Neutrophil (primary cell): ENCODE data around the gene CBX7.
A peak's percentile ranks its signal among the peaks of the same experiment; 100 is the strongest.

Experiments used
- H3K27ac ChIP-seq: fragments of 200-600 bp; sonication (generic); 2 replicates; pipeline ENCODE4 v1.5.1; 2016; ENCODE audit warnings: mild to moderate bottlenecking, moderate library complexity
- H3K27me3 ChIP-seq: fragments of 200-600 bp; sonication (generic); 2 replicates; pipeline ENCODE4 v1.6.0; 2016; ENCODE audit warnings: mild to moderate bottlenecking
- H3K36me3 ChIP-seq: fragments of 200-600 bp; sonication (generic); 2 replicates; pipeline ENCODE4 v1.5.1; 2017
- H3K4me1 ChIP-seq, 2 experiments: fragments of 200-600 bp in 1 of 2; sonication (generic) in 1 of 2; 1 replicate in 1 of 2; 2 replicates in 1 of 2; pipeline versions ENCODE4 v1.5.1 to v1.6.1; 2013 to 2016; ENCODE audit warnings: low read depth in 1 of 2, low read length in 1 of 2, mild to moderate bottlenecking in 1 of 2, moderate library complexity in 1 of 2; ENCODE audit not compliant: control insufficient read depth in 1 of 2, insufficient read depth in 1 of 2
- H3K4me3 ChIP-seq, 2 experiments: fragments of 200-600 bp in 1 of 2; sonication (generic) in 1 of 2; 1 replicate in 1 of 2; 2 replicates in 1 of 2; pipeline ENCODE4 v1.5.1; 2013 to 2016; ENCODE audit warnings: low read depth in 1 of 2, low read length in 1 of 2, mild to moderate bottlenecking in 1 of 2, moderate library complexity in 1 of 2
- H3K9me3 ChIP-seq: fragments of 200-600 bp; sonication (generic); 2 replicates; pipeline ENCODE4 v1.5.1; 2016
- TF ChIP-seq, protein P1 (sequence below): fragments of 200-600 bp; sonication (generic); IDR thresholded peaks from 2 replicates; pipeline ENCODE4 v1.5.1; 2016; ENCODE audit warnings: antibody characterized with exemption

CBX7 gene

DNA sequence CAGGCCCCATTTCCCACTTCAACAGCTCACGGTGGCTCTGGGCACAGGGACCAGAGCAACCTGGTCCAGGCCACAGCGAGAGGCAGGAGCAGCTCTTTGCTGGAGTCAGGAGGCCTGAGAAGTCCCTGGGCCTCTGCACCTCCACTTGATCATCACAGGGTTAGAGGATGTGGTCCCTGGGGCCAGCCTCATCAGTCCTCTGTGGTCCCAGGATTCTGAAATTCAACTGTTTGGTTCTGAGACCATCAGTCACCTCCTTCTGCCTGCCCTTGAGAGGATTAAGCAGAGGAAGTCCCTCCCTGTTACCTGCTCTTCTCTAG is 24.9 kb upstream of the CBX7 start:
- Histone ChIP-seq H3K27ac (no peak overlapping the region), H3K36me3 (no peaks in the 10 kb centered on the region), H3K9me3 (no peaks in the 10 kb centered on the region), H3K27me3 (peaks cover 4% of the 10 kb centered on the region), H3K4me1 (peaks cover 28 to 29% of the 10 kb centered on the region in 2 experiments), H3K4me3 (no peak overlapping the region)
- TF ChIP-seq, protein P1, sequence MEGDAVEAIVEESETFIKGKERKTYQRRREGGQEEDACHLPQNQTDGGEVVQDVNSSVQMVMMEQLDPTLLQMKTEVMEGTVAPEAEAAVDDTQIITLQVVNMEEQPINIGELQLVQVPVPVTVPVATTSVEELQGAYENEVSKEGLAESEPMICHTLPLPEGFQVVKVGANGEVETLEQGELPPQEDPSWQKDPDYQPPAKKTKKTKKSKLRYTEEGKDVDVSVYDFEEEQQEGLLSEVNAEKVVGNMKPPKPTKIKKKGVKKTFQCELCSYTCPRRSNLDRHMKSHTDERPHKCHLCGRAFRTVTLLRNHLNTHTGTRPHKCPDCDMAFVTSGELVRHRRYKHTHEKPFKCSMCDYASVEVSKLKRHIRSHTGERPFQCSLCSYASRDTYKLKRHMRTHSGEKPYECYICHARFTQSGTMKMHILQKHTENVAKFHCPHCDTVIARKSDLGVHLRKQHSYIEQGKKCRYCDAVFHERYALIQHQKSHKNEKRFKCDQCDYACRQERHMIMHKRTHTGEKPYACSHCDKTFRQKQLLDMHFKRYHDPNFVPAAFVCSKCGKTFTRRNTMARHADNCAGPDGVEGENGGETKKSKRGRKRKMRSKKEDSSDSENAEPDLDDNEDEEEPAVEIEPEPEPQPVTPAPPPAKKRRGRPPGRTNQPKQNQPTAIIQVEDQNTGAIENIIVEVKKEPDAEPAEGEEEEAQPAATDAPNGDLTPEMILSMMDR, result no peak

DNA sequence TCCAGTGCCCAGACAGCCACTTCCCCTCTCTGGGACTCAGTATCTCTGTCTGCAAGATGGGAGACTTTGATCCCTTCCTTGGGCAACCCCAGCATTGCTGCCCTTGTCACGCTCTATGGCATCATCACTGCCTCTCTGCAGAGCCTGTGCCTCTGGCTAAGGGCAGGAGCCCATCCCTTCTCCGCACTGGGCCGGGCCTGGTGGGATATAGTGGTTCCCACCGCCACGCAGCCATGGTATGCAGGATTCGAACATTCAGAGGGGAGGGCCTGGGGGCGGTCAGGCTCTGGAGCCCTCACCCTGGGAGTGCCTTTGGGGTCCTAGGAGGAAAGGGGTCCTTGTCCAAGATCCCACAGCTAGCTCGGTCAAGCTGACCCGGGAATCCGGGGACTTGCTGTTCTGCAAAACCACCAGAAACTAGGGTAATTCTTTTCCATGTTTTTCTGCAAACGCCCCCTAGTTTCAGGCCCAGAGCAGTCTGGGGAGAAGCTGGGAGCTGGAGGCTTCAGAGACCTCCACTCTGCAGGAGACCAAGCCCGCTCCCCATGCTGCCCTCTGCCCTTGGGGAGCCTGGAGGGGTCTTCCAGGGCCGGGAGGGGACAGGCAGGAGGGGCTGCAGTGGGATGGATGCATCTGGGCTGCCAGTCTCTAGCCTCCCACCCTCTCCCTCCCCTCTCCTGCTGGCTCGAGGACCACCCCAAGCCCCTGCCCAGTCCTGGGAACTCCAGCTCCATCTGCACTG is 24.4 kb upstream of the CBX7 start:
- Histone ChIP-seq H3K9me3 (no peaks in the 10 kb centered on the region), H3K4me1 (peaks cover 28% of the 10 kb centered on the region in 2 experiments), H3K27me3 (peaks cover 4% of the 10 kb centered on the region), H3K4me3 (no peak overlapping the region), H3K36me3 (no peaks in the 10 kb centered on the region), H3K27ac (no peak overlapping the region)
- TF ChIP-seq, protein P1, result no peak

DNA sequence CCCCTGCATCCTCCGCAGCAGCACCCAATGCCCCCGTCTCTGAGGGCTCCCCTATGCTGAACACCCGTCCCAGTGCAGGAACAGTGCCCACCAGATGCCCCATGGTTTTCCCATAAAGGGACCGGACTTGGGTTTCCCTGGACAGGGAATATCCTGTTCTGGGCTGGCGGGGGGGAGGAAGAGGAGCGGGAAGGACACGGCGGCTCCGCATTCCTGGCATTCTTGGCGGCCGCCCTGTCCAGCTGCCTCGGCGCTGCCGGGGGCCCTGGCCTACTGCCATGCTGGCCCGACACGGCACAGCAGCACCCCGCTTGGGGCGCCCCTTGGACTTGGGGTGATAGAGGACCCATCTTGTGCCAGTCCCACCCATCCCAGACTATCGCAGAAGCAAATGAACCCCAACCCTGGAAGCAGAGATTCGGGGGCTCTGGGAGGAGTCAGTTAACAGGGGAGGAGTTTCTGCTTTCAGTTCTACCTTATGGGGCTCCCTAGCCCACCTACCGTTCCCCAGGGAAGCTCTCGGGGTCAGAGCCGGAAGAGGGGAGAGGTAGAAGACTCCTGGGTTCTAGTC is 23.7 kb upstream of the CBX7 start:
- Histone ChIP-seq H3K27me3 (peaks cover 10% of the 10 kb centered on the region), H3K4me3 (no peak overlapping the region), H3K27ac (no peak overlapping the region), H3K9me3 (no peaks in the 10 kb centered on the region), H3K36me3 (no peaks in the 10 kb centered on the region), H3K4me1 (peaks cover 30 to 32% of the 10 kb centered on the region in 2 experiments)
- TF ChIP-seq, protein P1, result no peak

DNA sequence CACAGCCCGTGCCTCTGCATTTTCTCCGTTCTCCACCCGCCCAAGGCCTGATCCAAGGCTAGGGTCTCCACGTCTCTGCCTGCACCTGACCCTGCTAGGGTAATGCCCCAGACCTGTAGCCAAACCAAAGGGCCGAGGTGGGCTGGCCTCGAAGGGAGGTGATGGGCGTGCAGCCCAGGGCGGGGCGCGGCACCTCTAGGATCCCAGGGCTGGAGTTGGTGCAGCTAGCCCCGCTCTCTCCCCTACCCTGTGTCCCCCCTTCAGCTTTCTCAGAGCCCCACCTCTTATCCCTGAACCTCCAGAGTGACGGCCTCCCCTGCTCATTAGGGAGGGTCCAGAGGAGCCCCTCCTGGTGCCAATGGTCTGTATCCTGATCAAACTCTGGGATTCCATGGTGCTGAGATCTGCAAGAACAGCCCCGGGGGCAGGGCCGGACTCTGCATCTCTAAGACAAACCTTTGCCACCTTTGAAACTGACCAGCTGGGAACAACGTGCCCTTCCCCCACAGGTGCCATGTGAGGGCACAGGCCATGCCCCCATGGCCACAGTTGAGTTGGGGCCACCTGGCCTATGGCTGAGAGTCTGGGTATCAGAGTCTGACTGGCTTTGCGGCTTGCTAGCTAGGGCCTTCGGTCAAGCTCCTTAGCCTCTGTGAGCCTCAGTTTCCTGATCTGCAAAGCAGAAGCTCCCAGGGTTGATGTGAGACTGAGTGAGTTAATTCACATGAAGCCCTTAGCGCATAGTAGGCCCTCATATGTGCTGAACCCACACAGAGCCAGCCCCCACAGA is 23.1 kb upstream of the CBX7 start:
- TF ChIP-seq, protein P1, result no peak
- Histone ChIP-seq H3K4me3 (no peak overlapping the region), H3K27me3 (peaks cover 12% of the 10 kb centered on the region), H3K36me3 (no peaks in the 10 kb centered on the region), H3K4me1 (peaks cover 35 to 37% of the 10 kb centered on the region in 2 experiments), H3K27ac (peak overlapping the region; percentile 91), H3K9me3 (no peaks in the 10 kb centered on the region)

DNA sequence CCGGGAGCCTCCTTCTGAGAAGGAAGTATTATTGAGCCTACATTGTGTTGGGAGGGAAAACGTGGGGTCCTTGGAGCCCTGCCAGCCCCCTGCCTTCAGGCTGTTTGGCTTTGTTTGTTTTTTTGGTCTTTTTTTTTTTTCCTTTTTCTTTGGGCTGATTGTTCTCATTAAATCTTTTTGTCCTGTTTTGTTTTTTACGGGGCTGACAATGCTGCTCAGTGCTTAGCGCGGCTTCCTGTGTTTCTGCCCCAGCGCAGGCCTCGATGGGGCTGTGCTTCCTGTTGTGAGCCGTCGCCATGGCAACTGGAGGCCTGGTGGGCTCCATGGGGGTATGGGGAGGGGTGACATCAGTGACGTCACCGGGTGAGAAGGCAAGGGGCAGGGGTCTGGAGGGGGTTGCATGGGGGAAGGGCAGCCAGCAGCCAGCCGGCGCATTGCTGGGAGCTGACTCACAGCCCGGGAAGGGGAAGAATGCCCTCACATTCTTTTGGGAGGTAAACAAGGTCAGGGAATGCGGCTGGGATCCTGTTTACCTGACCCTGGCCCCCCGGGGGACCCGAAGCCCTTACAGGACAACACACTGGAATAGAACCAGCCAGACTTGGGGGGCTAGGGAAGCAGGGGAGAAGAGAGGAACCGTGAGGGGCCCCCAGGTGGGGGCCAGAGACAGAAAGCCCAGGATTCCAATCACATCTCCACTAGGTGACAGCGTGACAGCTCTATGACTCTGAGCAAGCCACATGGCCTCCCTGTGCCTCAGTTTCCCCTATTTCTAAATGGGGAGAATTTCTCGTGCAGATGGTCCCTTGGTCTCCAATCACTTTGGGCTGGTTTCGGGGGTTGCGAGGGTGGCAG is 22.2 kb upstream of the CBX7 start:
- peaks cover 35 to 37% of the 10 kb centered on the region in 2 experiments for H3K4me1 ChIP-seq
- H3K9me3 ChIP-seq, result no peaks in the 10 kb centered on the region
- peak overlapping the region; percentile 91 for H3K27ac ChIP-seq
- H3K27me3 ChIP-seq, result peaks cover 20% of the 10 kb centered on the region
- H3K4me3 ChIP-seq, result peak overlapping the region; percentile 40 to 41
- H3K36me3 ChIP-seq, result no peaks in the 10 kb centered on the region
- TF ChIP-seq, protein P1, result no peak
